Pons (tissue), 1 donor: ENCODE measurements around the gene MLIP.

ENCODE experiments used
- DNase-seq: peaks from one replicate; pipeline ENCODE4 v3.0.0-alpha.2; 2016; ENCODE audit warnings: low spot score

The MLIP gene

DNA sequence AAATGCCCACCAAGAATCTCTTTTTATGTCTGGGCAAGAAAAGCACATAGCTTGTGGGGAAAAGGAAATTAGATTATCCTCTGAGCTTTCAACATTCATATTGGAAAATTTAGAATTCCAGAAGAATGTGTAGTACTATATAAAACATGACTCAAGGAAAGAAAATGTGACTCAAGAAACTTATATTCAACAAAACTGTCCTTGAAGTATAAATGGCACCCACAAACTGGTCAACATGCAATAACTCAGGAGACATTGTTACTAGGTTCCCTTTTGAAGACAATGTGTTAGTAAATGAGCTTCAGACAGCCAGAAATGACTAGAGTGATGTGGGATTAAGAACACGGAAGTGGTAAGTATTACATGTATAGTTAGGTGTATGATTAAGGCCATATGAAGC is 170.9 kb downstream of the MLIP start:
- no peak for DNase-seq

DNA sequence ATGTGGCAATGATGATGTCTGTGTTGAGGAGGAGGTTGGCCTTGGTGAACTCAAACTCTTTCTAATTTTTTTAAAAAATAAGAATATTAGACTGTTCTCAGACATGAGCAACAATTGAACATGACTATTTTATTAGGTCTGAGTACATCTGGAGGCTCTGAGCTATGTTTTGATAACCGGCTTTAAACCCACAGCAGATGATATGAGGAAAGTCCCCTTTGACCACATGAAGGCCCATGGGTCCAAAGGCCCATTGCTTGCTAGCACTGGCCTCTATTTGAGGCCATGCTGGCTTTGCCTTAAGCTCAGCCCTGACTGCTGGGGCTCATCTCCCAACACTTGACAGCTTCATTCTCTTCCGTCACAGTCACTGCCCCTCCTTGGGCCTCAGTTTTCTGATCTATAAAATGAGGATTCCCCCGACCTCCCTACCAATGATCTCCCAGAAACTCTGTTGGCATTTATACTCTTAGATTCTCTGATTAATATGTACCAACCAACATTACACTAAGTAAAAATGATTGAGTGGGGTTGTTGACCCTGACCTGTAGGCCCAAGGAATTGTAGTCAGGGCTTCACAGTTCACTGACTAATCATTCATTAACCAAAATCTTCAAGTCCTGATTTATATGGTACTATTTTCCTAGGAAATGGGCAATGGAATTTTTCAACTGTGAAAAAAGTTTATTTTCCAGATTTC is 173.1 kb downstream of the MLIP start:
- DNase-seq, result no peak

DNA sequence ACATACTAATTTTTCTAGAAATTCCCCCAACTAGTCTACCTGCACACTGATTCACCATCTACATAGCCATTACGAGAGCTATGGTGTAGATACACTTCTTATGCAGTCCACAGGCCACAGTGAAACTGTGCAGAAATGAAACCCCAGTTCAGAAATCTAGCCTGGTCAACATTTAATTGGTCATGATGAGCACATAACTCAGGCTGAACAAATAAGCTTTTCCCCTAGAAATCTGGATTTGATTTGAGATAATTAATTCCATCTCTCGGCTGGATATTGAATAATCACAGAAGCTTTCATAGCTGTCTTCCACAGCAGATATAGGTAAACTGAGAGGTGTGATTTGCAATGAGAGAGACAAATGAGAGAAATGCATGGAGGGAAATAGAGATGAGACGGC is 174.4 kb downstream of the MLIP start:
- DNase-seq, result no peak

DNA sequence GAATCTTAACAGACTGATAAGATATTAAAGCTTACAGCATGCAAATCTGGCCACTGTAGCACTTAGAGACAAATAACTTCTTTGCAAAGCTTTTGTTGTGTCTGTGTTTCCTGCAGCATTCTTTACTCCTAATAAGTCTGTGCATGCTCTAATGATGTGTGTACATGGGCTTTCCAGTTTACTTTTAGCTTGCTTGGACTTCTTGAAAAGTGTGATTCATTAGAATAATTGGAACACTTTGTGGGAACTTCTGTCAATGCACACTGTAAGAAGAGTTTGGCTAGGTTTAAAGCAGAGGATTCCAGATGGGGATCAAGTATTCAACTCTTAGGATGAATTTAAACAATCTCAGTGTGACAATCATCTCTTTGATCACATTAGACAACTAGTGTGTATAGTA is 174.9 kb downstream of the MLIP start:
- DNase-seq, result no peak

DNA sequence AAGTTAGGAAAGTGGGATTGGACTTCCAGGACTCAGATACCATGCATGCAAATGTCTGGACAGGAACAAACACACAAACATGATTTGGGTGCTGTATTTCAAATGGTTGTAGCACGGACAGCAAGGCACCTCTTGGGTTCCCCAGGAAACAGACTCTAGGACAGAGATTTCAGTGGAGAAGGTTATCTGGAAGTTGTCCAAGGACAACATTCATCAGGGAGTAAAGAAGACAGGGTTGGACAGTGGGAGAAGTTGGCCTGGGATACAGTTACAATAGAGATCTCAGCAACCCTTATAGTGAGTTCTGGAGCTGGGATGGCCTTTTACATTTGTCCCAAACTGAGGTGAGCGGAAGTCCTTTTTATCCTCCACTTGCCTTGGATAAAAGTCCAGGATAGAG is 177.2 kb downstream of the MLIP start:
- DNase-seq, result no peak

DNA sequence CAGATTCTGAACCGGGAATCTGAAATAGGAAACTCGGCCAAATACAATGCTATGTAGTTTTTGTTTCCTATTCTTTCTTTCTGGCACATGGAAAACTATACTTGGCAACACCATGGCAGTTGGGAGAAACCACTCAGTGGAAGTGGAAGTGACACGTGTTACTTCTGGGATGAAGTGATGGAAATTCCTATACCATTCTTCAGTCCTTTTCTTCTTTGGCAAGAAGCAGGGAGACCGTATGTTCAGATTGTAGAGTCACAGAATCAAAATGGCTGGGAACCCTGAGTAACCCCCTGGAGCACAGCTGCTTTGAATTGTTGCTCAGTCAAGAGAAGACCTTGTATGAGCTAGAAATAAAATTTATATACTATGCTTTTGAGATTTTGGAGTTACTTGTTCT is 178.2 kb downstream of the MLIP start:
- DNase-seq, result no peak

DNA sequence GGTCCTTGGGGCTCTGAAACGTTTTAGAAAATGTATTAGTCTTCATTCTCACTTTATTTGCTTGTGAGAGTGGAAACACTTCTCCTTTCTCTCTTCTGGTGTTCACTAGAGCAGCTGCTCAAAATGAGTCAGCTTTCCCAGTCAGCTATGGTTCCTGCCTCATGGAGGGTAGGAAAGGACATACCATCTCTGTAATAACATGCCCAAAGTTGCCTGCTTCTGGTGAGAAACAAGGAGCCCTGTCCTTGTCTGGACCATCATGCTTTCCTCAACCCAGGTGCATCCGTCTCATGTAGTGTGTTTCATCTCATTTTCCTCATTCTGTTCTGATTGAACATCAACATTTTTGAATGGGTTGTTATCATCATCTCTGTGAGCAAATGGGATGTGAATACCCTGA is 179.9 kb downstream of the MLIP start:
- DNase-seq, result no peak

DNA sequence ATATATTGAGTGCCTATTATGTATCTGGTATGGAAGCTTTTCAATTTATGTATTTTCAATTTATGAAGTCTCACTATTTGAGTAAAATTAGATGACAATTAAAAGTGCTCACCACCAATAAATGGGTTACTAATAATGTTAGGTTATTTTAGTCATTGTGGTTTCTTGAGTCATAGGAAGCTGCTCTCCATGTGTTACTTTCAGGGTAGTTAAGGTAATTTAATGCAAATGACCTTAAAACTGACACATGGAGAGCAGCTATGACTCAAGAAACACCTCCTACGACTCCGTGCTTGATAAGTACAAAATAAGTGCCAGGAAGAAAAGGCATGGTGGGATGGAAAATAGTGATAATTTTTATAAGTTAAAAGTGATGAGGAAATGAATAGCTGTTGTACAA is 180.5 kb downstream of the MLIP start:
- DNase-seq, result no peak

DNA sequence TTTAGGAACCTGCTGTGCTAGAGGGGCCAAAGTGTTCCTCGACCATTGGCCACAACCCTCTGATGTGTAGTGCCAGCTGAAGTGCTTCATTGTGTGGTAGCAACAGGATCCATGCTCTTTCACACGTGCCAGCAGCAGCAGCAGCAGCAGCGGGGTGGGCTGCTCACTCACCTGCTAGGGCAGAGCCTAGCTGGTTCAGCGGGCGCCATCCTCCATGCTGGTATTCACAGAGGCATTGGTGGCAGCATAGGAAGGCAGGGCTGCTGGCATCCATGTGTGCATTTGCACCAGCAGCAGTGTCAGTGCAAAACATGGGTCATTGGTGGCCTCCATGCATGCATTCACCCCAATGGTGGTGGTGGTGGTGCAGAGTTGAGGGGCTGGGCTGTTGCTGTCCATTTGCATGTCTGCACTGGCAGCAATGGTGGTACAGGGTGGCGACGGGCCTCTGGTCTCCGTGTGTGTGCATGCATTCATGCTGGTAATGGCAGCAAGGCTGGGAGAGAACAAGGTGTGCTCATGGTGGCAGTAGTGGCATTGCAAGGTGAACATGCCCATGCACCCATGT is 183.8 kb downstream of the MLIP start:
- no peak for DNase-seq

DNA sequence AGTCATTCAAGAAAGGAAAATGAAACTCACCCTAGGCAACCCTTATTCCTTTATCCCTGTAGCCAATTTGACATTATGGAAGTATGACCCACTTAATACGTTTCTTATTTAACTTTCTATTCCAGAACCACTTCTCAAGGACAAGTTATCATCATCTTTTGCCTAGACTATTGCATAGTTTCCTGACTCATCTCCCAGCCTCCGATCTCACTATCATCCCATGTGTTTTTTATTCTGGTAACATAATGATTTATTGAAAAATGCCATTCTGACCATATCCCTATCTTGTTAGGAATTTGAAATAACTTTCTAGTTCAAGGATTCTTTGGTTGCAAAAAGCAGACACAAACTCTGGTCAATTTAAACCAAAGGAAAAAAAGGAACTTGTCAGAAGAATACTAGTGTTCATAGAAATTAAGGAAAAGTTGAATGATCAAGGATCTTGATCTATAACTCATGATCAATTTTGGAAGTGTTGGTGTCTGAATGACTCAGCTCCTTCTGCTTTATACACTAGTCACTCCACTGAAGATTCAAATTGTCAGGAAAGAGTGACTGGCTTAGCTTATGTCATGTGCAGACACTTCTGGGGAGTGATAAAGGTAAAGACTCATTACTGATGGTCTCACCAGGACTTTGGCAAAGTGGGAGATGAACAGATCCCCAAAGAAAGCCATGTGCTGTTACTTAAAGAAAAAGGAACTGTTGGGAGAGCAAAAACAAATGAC is 188.5 kb downstream of the MLIP start:
- DNase-seq, result no peak

DNA sequence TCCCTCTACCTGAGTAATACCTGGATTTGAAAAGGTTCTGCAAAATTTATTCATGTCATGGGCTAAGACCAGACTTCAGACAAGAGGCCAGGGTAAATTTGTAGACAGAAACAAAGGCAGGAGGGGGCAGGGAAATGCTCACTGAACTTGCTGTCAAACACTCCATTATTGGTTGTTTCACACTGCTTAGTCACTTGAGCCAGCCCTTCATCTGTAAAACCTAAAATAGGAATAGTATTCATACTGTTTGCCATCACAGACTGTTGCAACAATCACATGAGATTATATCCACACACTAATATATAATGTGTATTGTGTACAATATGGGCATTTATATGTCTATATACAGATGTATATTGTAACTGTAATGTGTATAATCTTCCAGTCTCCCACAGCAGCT is 190.5 kb downstream of the MLIP start:
- no peak for DNase-seq

DNA sequence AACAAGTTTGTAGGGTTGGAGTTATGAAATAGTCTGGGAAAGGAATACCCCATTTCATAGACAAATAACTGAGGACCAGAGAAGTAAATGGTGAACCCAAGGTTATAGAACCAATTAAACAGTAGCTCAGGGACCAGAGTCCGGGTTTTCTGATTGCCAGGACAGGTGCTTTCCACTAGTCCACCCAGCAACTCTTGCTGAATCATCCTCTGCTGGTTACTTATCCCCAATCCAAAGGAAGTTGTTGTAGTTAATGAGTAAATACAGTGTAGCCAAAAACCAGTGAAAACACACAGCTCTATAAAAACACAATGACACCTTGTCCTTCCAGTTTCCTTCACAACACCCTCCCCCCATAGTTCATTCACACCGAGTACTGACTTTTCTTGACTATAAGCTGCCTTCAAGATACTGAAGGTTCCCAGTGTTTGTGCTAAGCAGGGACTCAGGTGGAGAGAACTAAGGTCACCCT is 196.2 kb downstream of the MLIP start:
- DNase-seq, result no peak

DNA sequence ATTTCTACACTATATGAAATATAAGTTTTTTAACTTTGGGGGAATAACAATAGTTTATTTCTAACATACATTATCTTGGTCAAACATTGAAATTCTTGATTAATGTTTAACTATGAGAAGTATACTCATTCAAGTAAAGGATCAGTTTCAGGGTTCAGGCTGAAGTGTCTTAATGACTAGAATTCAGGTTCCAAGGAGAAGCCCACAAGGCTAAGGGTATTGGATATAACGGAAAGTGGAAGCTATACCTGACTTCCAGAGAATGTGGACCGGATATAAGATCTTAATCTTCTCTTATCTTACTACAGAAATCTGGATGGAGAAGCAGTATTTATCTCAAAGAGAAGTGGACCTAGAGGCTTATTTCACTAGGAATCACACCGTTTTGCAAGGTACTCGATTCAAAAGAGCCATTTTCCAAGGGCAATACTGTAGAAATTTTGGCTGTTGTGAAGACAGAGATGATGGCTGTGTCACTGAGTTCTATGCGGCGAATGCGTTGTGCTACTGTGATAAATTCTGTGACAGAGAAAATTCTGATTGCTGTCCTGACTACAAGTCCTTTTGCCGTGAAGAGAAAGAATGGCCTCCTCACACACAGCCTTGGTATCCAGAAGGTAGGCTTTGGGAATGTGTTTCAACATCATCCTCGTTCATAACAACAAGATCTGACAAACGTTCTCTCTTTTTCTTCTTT is 197.2 kb downstream of the MLIP start, which contains the start of gene TINAG:
Gene TINAG, plus strand, starts transcription at position 153 of the 697 bp plus-strand sequence. Its CDS starts 110 bp downstream, at position 263.
- no peak for DNase-seq

DNA sequence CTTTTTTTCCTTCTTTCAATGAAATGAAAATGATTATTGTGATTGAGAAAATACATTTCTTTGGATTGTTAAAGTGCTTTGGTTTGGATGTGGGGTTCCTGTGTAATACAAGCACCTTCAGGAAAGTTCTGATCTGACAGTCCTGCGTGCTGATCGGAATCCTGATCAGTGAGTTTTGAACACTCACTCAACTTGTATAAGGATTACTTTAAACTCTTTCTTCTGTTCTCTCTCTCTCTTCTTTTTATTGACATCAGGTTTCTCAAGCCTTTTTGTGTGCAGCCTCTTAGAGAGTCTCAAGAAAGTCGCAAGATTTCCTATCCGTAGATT is 197.7 kb downstream of the MLIP start:
- DNase-seq, result no peak

DNA sequence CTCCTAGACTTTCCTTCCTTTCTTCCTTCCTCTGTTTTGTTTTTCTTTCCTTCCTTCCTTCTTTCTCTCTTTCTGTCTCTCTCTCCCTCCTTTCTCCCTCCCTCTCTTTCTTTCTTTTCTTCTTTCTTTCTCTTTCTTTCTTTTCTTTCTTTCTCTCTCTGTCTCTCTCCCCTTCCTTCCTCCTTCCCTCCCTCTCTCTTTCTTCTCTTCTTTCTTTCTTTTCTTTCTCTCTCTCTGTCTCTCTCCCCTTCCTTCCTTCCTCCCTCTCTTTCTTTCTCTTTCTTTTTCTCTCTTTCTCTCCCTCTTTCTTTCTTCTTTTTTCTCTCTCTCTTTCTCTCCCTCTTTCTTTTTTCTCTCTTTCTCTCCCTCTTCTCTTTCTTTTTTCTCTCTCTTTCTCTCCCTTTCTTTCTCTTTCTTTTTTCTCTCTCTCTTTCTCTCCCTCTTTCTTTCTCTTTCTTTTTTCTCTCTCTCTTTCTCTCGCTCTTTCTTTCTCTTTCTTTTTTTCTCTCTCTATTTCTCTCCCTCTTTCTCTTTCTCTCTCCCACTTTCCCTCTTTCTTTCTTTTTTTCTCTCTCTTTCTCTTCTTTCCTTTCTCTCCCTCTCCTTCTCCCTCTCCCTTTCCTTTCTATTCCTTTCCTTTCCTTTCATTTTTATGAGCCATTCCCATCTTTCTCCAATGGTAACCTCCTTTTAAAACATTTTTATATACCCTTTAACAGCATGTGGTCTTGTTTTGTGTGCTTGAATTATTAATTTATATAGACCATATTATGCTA is 199.3 kb downstream of the MLIP start:
- DNase-seq, result no peak

DNA sequence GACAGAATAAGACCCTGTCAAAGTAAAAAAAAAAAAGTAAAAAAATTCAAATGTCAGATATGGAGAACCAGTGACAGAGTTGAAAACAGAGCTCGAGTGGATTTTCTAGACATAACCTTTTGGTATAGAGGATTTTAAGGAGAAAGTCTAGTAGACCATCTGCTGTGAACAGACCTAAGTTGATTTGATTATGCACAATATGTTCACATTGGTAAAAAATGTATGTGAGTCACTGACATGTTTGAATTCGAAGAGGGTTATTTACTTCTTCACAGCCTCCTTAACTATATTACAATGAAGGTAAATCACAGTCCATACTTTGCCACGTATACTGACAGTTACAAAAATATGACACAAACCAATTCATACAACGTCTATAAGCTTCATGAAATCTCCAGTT is 204.4 kb downstream of the MLIP start:
- no peak for DNase-seq
